Brain (organoid and tissue), 1 donor: ENCODE data around the gene TOR1AIP2. TPM values are rescaled to one million over a fixed set of nuclear protein-coding genes. Genes with fewer than 3 reads are reported as not detected.

Source experiments
- polyA plus RNA-seq: library from polyadenylated mRNA; stranded (reverse); fragments of 350-450 nt; fragmentation: Illumina TruSeq; extraction: RNeasy Lipid Tissue Mini Kit (QIAGEN cat#74804); gene quantifications from one replicate; pipeline ENCODE4 v1.2.3, GENCODE V29; 2015; ENCODE audit warnings: low read depth, low replicate concordance; ENCODE audit not compliant: insufficient read depth

TOR1AIP2 gene
- polyA plus RNA-seq, 1 donor from 2014 or later = 6.2 TPM

Other genes with a start within 250 kb of the TOR1AIP2 start
- 0.46 TPM for gene FAM163A, start 134.5 kb downstream of the TOR1AIP2 start, polyA plus RNA-seq
- gene TOR1AIP1, start 4.5 kb upstream of the TOR1AIP2 start, polyA plus RNA-seq = 20.9 TPM
- gene CEP350, start 77.0 kb upstream of the TOR1AIP2 start, polyA plus RNA-seq = 4.9 TPM